PC-3 (cell line): ENCODE data around the gene SH3BP5.

Experiments used
- CTCF ChIP-seq: fragments of 300-600 bp; sonication (generic); conservative IDR thresholded peaks from 2 replicates; pipeline ENCODE4 v1.5.1; 2017; ENCODE audit warnings: antibody characterized with exemption, low read depth, mild to moderate bottlenecking, low read length
- EZH2 ChIP-seq: fragments of 300-600 bp; sonication (generic); IDR thresholded peaks from one replicate; pipeline ENCODE4 v1.6.1; 2017; ENCODE audit warnings: antibody characterized with exemption, mild to moderate bottlenecking, low read length; ENCODE audit not compliant: unreplicated experiment
- EZH2phosphoT487 ChIP-seq: fragments of 300-600 bp; sonication (generic); IDR thresholded peaks from 2 replicates; pipeline ENCODE4 v1.6.1; 2018; ENCODE audit warnings: mild to moderate bottlenecking, antibody characterized with exemption, low read length, borderline replicate concordance

GRCh38 chr3:15271030-15271429 is 61.4 kb downstream of the SH3BP5 start:
- TF ChIP-seq CTCF (no peak), EZH2 (no peak), EZH2phosphoT487 (no peak)
